ENCODE data around the gene LYPD4.
"Not testable (repeated sequence)": the region's sequence is repeated elsewhere in the genome, so short reads cannot be mapped to it uniquely, and the experiment has no call there.

Gene LYPD4

GRCh38 chr19:41844601-41845000 is at the start of gene LYPD4:
LYPD4 (minus strand) TSS chr19:41844683; CDS start chr19:41839285, 5,398 bp downstream.
- no peak for DNase-seq (ENCODE audit: low read depth)

DNA sequence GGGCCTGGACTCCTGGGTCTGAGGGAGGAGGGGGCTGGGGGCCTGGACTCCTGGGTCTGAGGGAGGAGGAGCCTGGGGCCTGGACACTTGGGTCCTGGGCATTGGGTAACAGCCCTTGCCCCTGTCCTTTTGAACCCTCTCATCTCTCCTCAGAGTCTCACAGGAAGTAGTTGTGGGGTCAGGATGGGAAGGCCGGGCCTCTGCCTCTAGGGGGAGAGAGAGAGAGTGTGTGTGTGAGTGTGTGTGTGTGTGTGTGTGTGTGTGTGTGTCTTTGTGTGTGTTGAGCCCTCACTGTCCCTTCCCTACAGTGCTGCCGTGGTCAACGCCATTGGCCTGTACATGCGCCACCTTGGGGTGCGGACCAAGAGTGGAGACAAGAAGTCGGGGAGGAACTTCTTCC is 49.4 kb upstream of the LYPD4 start:
- DNase-seq (ENCODE audit: low read depth), result no peak

- DNase-seq (ENCODE audit: low read depth), result no peak
Measured at GRCh38 chr19:41892173-41892902, 47.9 kb upstream of the LYPD4 start.

GRCh38 chr19:41890936-41891335 is 46.5 kb upstream of the LYPD4 start:
- DNase-seq (ENCODE audit: low read depth), result no peak

DNA sequence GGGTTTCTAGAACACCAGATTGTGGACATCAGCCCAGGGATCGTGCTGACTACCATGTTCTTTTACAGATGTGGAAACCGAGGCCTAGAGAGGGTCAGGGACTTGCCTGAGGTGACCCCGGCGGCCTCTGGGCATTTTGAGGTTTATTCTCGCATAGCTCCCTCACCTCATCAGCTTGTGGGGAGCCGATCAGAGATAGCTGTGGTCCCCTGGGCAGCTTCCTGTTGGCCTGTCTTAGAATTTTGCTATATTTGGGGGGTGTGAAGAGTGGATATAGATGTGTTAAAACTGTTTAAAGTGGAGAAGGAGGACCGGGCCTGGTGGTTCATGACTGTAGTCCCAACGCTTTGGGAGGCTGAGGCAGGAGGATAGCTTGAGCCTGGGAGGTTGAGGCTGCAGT is 45.4 kb upstream of the LYPD4 start:
- DNase-seq (ENCODE audit: low read depth), result no peak

GRCh38 chr19:41888926-41889325 is 44.4 kb upstream of the LYPD4 start:
- DNase-seq (ENCODE audit: low read depth), result no peak

DNA sequence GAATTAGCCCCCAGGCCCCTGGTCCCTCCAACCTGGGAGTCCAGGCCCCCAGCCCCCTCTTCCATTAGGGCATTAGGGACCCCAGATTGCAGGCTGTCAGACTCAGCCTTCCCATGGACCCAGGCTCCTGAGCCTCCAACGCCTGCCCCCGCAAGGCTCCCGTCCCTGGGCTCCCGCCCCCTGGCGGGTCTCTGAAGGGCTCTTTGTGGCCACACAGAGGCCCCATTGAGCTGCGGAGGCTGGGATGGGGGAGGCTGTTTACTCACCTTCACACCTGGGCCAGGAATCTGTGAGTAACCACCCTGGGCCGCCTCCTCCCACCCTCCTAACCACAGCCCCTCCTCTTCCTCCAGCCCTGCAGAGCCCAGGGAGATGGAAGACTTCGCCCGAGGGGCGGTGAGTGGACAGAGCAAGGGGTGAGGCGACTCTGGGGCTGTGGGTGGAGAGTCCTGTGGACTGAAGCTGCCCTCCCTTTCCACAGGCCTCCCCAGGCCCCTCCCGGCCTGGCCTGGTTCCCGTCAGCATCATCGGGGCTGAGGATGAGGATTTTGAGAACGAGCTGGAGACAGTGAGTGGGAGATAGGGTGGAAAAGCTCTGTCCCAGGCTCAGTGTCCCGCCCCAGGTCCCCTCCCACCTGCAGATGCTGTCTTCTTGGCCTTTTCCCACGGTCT is 43.4 kb upstream of the LYPD4 start:
- DNase-seq (ENCODE audit: low read depth), result peak; percentile 38

DNA sequence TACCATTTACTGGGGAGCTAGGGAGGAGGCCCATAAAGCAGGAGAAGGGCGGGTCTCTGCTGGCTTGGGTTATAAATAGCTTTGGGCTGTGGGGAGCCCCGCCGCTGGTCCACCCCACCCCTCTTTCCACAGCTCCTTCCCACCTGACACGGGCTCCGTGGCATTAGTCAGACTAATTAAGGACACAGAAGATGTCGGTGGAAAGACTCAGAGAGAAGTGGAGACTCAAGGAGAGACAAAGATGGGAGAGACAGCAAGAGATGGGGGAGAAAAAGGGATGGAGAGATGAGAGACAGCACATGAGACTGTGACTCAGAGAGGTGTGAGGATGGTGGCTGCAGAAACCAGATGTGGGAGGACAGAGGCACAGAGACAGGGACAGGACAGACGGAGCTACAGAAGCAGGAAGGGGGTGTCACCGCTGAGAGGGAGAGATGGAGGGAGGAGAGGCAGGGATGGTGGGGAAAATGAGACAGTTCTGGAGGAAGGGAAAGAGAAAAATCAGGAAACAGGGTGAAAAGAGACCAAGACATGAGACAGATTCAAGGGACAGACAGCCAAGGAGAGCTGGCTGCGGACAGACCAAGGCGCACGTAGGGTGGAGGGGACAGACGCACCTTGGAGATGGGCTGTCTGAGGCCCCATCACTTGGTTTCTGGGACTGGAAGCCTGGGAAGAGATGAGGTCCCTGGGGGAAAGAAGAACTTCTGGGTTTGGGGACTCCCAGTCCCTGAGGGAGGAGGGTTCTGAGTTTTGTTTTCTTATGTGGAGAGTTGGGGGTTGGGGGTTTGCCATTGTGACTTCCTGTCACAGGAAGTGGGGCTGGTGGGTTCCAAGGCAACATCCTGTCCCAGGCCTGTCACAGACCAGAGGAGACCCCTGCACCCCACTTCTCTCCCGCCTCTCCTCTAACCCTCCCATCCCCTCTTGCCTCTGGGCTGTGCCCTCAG is 42.6 kb upstream of the LYPD4 start:
- no peak for DNase-seq (ENCODE audit: low read depth)

DNA sequence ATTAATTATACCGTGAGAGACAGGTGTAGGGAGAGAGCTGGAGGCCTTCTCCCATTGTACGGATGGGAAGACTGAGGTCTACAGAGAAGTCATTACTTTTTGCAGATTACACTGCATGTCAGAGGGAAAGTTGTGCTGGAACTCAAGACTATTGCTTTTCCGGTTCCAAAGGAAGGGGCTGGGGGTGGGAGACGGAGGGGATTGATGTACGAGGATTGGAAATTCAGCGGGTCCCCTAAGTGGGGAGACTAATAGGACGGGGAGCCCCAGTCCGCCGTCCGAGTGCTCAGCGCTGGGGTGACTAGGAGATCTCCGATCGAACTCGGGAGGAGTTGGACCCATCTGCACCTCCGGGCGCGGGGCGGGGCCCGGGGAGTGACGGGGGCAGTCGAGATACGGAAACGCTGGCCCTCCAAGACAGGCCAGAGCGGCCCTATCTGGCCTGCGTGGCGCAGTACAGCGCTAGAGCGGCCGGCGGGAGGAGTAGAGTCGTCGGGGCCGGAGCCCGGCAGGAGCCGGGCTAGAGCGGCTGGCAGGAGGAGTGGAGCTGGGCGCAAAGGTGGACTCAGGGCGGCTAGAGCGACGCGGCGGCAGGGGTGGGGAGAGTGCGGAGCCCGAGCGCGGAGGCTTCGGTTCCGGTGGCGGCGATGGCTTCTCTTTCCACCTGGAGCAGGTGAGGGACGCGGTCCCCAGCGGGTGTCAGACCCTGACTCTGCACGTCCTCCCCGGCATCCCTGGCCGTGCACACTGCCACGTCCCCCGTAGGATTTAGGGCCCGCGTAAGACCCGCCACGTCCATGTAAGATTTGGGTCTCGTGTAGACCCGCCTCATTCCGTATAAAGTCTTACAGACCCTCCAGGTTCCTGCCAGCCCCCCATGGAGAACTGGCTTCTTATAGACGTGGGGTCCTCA is 39.6 kb upstream of the LYPD4 start:
- DNase-seq (ENCODE audit: low read depth), result peak; percentile 82

DNA sequence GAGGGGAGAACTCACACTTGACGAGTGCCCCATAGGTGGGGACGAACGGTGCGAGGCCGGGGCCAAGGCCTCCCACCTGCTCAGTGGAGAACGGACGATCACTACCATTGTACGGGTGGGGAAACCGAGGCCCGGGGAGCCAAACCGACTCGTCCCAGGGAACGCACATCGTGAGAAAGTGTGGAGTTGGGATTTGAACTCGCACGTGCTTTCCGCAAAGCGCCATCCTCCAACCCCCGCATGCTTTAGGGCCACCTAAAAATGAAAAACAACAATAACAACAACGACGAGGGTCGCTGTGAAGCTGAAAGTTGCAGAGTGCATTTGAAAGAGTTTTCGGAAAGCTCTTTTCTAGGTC is 39.0 kb upstream of the LYPD4 start:
- no peak for DNase-seq (ENCODE audit: low read depth)

GRCh38 chr19:41882568-41883462 is 38.3 kb upstream of the LYPD4 start, which contains the start of gene ARHGEF1:
ARHGEF1 (plus strand) TSS chr19:41883184; CDS start chr19:41888083, 4,899 bp downstream.
- no peak for DNase-seq (ENCODE audit: low read depth)

DNA sequence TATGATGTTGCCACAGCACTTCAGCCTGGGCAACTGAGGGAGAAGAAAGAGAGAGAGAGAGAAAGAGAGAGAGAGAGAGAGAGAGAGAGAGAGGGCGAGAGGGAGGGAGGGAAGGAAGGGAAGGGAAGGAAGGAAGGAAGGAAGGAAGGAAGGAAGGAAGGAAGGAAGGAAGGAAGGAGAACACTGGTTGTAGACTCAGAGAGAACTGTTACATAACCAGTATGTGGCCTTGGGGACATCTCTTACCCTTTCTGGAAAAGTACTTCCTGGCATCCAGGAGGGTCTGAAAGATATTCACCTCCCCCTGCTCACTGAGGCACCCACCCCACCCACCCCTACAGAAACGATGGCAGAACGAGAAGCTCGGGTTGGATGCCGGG is 35.8 kb upstream of the LYPD4 start:
- DNase-seq (ENCODE audit: low read depth), result no peak

- no peak for DNase-seq (ENCODE audit: low read depth)
Measured at GRCh38 chr19:41879670-41880328, 35.3 kb upstream of the LYPD4 start.

GRCh38 chr19:41879080-41879479 is 34.6 kb upstream of the LYPD4 start:
- no peak for DNase-seq (ENCODE audit: low read depth)

- DNase-seq (ENCODE audit: low read depth), result no peak
Measured at GRCh38 chr19:41877916-41878905, 33.7 kb upstream of the LYPD4 start.

DNA sequence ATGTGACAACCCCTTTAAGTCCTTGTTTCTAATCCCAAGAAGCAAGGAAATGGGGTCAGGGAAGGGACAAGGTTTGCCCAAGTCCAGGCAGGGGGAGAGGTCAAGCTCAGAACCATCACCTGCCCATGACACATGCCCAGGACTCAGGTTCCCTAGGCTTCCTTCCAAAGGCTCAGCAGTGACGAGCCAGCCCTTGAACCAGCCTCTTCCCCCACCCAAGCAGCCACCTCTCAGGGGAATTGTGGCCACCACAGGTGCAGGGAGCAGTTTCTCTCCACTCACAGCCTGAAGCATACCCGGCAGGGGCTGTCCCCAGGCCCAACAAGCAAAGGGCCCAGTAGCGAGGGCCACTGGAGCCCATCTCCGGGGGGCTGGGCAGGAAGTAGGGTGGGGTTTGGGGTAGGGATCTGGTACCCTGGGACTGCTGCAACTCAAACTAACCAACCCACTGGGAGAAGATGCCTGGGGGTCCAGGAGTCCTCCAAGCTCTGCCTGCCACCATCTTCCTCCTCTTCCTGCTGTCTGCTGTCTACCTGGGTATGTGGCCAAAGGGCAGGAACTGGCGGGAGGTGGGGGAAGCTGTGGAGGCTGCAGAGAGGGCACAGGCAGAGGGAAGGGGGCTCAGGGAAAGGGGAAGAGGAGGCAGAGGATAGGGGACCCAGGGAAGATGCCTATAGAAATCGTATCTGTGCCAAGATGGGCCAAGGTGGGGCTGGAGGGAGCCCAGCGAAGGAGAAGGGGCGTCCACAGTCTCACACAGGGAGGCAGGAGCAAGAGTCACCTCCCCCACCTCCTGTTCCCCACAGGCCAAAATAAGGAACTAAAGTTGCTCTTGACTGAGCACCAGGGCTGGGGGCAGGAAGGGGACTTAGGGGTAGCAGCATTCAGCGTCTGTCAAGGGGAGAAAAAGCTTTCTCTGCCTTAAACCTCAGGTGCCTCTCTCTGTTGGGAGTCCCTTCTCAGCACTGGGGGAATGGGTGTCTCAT is 32.7 kb upstream of the LYPD4 start, which contains the start of gene CD79A:
TSS of gene CD79A (plus strand) at position 433 of the 986 bp plus-strand sequence. CDS start at position 459, 26 bp downstream.
- no peak for DNase-seq (ENCODE audit: low read depth)

DNA sequence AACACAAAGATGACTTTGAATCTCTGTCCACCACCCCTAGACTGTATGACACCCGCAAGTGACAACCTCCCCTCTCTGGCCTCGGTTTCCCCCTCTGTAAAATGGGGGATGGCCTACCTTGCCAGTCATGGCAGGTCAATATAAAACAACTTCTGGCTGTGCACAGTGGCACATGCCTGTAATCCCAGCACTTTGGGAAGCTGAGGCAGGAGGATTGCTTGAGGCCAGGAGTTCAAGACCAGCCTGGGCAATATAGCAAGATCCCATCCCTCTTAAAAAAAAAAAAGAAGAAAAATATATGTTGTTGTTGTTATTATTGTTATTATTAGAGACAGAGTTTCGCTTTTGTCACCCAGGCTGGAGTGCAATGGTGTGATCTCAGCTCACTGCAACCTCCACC is 31.5 kb upstream of the LYPD4 start:
- DNase-seq (ENCODE audit: low read depth), result not testable (repeated sequence)
